BE2C (cell line): ENCODE results near the gene TSPAN9.

ENCODE experiments used
- DNase-seq: peaks from one replicate; pipeline ENCODE4 v3.0.0-alpha.2; 2020
- H3K27me3 ChIP-seq: fragments of 250-450 bp; sonication (Bioruptor Pico); 2 replicates; pipeline ENCODE4 v1.5.1; 2020; ENCODE audit warnings: mild to moderate bottlenecking
- H3K36me3 ChIP-seq: fragments of 250-450 bp; sonication (Bioruptor Pico); 2 replicates; pipeline ENCODE4 v1.5.1; 2020; ENCODE audit warnings: mild to moderate bottlenecking
- H3K4me1 ChIP-seq: fragments of 250-450 bp; sonication (Bioruptor Pico); 2 replicates; pipeline ENCODE4 v1.5.1; 2020
- H3K4me3 ChIP-seq: 2 replicates; pipeline ENCODE4 v1.5.1; 2011; ENCODE audit warnings: low read depth, low read length
- H3K9me3 ChIP-seq: fragments of 250-450 bp; sonication (Bioruptor Pico); 2 replicates; pipeline ENCODE4 v1.5.1; 2020
- TF ChIP-seq, protein P1 (sequence below): IDR thresholded peaks from 2 replicates; pipeline ENCODE4 v1.5.1; 2012; ENCODE audit warnings: mild to moderate bottlenecking, low read depth, low read length

TSPAN9 gene

DNA sequence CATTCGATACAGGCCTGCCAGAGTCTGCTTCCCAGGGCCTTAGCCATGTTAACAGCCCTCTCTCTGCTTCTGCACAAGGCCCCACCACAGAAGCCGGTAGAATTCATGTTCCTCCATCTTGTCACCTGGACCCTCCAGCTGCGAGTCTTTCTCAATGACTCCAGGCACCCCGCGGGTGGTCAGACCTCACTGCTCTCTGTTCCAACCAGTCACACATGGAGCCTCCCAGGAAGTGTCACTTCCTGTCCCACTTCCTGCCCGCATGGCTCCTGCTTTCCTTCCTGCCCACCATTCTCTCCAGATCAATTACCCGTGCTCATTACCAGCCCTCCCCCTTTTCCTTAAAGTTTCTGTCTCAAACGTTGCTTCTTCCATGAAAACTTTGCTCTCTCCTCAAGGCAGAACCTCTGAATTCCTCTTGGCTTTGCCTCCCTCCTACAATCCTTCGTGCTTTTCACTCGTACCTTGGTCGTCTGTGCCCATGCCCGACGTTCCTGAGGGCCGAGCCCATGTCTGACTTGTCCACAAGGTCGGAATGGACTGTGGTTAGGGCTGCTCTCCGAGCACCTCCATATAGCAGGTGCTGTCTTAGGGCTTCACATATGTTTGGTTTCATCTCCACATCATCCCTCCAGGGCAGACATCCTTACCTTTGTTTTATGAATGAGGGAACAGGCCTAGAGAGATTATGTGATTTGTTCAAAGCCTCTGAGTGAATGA lies 172.1 kb downstream of the TSPAN9 start:
- TF ChIP-seq, protein P1, sequence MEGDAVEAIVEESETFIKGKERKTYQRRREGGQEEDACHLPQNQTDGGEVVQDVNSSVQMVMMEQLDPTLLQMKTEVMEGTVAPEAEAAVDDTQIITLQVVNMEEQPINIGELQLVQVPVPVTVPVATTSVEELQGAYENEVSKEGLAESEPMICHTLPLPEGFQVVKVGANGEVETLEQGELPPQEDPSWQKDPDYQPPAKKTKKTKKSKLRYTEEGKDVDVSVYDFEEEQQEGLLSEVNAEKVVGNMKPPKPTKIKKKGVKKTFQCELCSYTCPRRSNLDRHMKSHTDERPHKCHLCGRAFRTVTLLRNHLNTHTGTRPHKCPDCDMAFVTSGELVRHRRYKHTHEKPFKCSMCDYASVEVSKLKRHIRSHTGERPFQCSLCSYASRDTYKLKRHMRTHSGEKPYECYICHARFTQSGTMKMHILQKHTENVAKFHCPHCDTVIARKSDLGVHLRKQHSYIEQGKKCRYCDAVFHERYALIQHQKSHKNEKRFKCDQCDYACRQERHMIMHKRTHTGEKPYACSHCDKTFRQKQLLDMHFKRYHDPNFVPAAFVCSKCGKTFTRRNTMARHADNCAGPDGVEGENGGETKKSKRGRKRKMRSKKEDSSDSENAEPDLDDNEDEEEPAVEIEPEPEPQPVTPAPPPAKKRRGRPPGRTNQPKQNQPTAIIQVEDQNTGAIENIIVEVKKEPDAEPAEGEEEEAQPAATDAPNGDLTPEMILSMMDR = no peak
- Histone ChIP-seq H3K27me3 (no peaks in the 10 kb centered on the region), H3K4me3 (no peak overlapping the region), H3K4me1 (peaks cover 26% of the 10 kb centered on the region), H3K9me3 (no peaks in the 10 kb centered on the region), H3K36me3 (peaks cover 6% of the 10 kb centered on the region)
- DNase-seq = no peak

DNA sequence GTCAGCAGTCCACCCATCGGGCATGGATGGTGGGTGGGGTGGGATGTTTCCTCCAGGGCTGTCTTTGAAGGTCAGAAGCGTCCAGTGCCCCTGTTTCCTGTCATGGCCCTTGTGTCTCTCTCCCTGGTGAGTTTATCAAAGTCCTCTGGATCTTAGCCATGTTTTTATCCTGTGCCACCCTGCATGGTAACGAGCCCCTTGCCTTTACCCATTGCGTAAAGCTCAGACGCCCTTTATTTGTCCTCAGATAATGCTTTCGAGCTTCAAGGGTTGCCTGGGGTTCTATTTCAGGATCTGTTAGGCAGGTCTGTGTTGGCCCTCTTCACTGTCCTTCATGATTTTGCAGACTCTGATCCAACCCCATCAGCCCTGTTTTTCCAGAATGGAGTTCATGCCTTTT lies 172.9 kb downstream of the TSPAN9 start:
- no peak for DNase-seq
- H3K27me3 ChIP-seq = no peaks in the 10 kb centered on the region
- H3K4me1 ChIP-seq = peaks cover 26% of the 10 kb centered on the region
- no peak overlapping the region for H3K4me3 ChIP-seq
- TF ChIP-seq, protein P1 = no peak
- H3K36me3 ChIP-seq = peaks cover 5% of the 10 kb centered on the region
- no peaks in the 10 kb centered on the region for H3K9me3 ChIP-seq

DNA sequence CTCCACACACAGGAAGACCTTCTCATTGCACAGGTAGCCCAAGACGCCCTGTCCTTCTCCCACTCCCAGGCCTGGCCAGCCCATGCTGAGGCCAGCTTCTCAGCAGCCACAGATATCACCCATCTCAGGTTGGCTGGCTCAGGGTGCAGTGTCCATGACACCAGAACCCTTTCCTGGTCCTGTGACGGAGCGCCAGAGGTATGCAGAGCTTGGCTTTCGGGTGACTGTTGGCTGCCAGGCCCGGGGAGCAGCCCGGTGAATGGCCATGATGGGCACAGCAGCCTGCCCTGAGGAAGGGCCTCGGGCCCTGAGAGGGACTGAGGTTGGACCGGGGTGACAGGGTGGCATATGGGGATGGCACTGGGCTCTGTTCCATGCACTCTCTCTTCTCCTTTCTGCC lies 173.4 kb downstream of the TSPAN9 start:
- no peak overlapping the region for H3K4me3 ChIP-seq
- H3K27me3 ChIP-seq = no peaks in the 10 kb centered on the region
- H3K9me3 ChIP-seq = no peaks in the 10 kb centered on the region
- no peaks in the 10 kb centered on the region; the same call in 1 of the 2 replicates for H3K36me3 ChIP-seq
- no peak for DNase-seq
- peaks cover 26% of the 10 kb centered on the region for H3K4me1 ChIP-seq
- TF ChIP-seq, protein P1 = no peak

DNA sequence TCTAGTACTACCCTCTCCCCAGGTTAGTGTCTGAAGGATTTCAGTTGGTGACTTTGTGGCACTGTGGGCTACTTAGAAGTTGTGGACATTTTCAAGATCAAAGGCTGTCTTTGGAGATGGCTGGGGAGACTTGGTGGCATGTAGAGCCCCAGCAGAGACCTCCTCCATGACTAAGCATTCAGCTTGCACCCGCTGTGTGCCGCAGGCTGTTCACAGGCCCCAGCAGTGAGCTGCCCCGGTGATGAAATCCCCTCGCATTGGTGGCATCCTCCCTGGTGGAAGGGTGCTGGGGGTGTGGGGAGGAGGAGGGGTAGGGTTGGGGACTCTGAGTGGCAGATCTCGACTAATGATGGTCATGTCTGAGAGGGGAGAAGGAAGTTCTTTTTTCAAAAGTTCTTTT lies 173.9 kb downstream of the TSPAN9 start:
- TF ChIP-seq, protein P1 = no peak
- no peaks in the 10 kb centered on the region for H3K9me3 ChIP-seq
- H3K4me1 ChIP-seq = peaks cover 26% of the 10 kb centered on the region
- H3K27me3 ChIP-seq = no peaks in the 10 kb centered on the region
- DNase-seq = no peak
- H3K4me3 ChIP-seq = no peak overlapping the region
- no peaks in the 10 kb centered on the region; the same call in 1 of the 2 replicates for H3K36me3 ChIP-seq

DNA sequence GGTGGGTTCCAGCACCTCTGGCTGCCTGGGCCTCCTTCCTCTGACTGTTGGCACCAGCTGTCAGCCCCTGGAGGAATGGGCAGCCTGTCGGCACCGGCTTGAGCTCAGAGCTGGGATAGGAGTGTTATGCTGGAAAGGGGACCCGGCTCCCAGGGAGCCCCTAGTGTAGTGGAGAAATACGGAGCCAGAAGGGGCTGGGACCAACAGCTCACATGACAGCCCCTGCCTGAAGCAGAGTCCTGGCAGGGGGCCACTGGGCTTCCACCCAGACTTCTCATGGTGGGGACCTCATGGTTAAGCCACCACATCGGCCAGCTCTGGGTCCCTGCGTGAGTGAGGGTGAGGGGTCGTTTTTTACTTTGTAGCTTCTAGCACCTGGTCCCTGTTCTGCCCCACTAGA lies 174.5 kb downstream of the TSPAN9 start:
- TF ChIP-seq, protein P1 = no peak
- no peak for DNase-seq
- Histone ChIP-seq H3K4me3 (no peak overlapping the region), H3K4me1 (peaks cover 20% of the 10 kb centered on the region), H3K9me3 (no peaks in the 10 kb centered on the region), H3K27me3 (no peaks in the 10 kb centered on the region), H3K36me3 (no peaks in the 10 kb centered on the region; the same call in 1 of the 2 replicates)

DNA sequence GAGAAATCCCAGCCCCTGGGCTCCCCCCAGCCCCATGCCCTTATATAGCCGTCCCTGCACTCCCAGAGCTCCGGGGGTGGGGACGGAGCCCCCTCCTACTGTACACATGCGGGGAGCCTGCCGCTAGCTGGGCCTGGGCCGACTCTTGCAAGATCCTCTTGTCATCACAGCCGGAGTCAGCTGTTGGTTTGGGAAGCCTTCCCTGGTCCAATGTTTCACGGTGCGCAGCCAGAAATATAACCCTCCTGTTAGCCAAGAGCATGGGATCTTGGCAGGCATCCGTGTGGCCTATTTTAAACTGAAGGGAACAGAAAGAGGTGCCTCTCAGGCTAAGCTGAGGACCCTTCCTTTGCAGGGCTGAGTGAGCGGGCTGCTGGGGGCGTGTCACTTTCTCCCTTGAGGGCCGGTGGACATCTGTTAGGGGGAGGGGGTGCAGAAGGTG lies 175.3 kb downstream of the TSPAN9 start:
- peaks cover 14% of the 10 kb centered on the region for H3K4me1 ChIP-seq
- H3K36me3 ChIP-seq = no peaks in the 10 kb centered on the region; the same call in 1 of the 2 replicates
- TF ChIP-seq, protein P1 = no peak
- no peaks in the 10 kb centered on the region for H3K9me3 ChIP-seq
- no peaks in the 10 kb centered on the region for H3K27me3 ChIP-seq
- no peak overlapping the region for H3K4me3 ChIP-seq
- DNase-seq = no peak
